Activated CD4-positive, alpha-beta T cell treated with anti-CD3 and anti-CD28 coated beads for 36 hours (primary cell): Measurements from ENCODE around the gene PYDC2. TPM values are rescaled to one million over a fixed set of nuclear protein-coding genes. Genes with fewer than 3 reads are reported as not detected.

Experiments
- total RNA-seq, 2 experiments: library from RNA; stranded (reverse); gene quantifications; one replicate each; pipeline ENCODE4 v1.2.3, GENCODE V29; 2021

PYDC2 gene
- total RNA-seq, 2 experiments from 2014 or later: not detected

Other genes with a start within 250 kb of the PYDC2 start
- 10 to 100 TPM; 26.5 to 27.2 TPM for gene CCDC50, start 131.8 kb upstream of the PYDC2 start, total RNA-seq
- gene UTS2B, start 130.6 kb upstream of the PYDC2 start, total RNA-seq: not detected